ENCODE results near the gene BAHD1.

- TF ChIP-seq POU6F1 (CRISPR knock-in tag; IDR thresholded peaks at IDR 0.05; ENCODE audit: borderline replicate concordance, low read depth) (no peak), RARB (CRISPR knock-in tag; IDR thresholded peaks at IDR 0.05) (no peak), PATZ1 (CRISPR knock-in tag; IDR thresholded peaks at IDR 0.05; ENCODE audit: borderline replicate concordance) (no peak)
These were observed 75.6 kb downstream of the BAHD1 start for GRCh38 chr15:40516322-40516721.

Measured in SK-N-SH treated with all-trans-retinoic acid at 6 μM for 48 hours (cell line).